OCI-LY1 (cell line): ENCODE data around the gene ABHD17B.

Source experiments
- H2AFZ ChIP-seq: fragments of 200-600 bp; sonication (generic), shearing (Covaris generic); 2 replicates; pipeline ENCODE4 v1.6.0; 2014; ENCODE audit warnings: antibody characterized with exemption, mild to moderate bottlenecking, low read length
- H3F3A ChIP-seq: fragments of 200-600 bp; sonication (generic), shearing (Covaris generic); 2 replicates; pipeline ENCODE4 v1.6.0; 2014; ENCODE audit warnings: mild to moderate bottlenecking, antibody characterized with exemption, low read length, moderate library complexity; ENCODE audit not compliant: insufficient read depth
- H3K27ac ChIP-seq: fragments of 200-600 bp; sonication (generic); 2 replicates; pipeline ENCODE4 v1.5.1; 2014; ENCODE audit warnings: low read length, mixed run types, mild to moderate bottlenecking, low read depth; ENCODE audit not compliant: poor library complexity, severe bottlenecking
- H3K27me3 ChIP-seq: fragments of 200-600 bp; sonication (generic); 2 replicates; pipeline ENCODE4 v1.6.0; 2014; ENCODE audit warnings: antibody characterized with exemption, mild to moderate bottlenecking, low read length, moderate library complexity; ENCODE audit not compliant: insufficient read depth
- H3K36me3 ChIP-seq: fragments of 200-600 bp; sonication (generic); 2 replicates; pipeline ENCODE4 v1.6.1; 2014; ENCODE audit warnings: mild to moderate bottlenecking, antibody characterized with exemption, low read length, moderate library complexity, mixed read lengths; ENCODE audit not compliant: insufficient read depth
- H3K4me1 ChIP-seq: fragments of 200-600 bp; sonication (generic); 2 replicates; pipeline ENCODE4 v1.5.1; 2014; ENCODE audit warnings: mild to moderate bottlenecking, low read length, moderate library complexity; ENCODE audit not compliant: insufficient read depth, severe bottlenecking
- H3K4me2 ChIP-seq: fragments of 200-600 bp; sonication (generic), shearing (Covaris generic); 2 replicates; pipeline ENCODE4 v1.6.1; 2014; ENCODE audit warnings: low read length
- H3K4me3 ChIP-seq: fragments of 200-600 bp; sonication (generic); 2 replicates; pipeline ENCODE4 v1.5.1; 2014; ENCODE audit warnings: low read length, low read depth, mild to moderate bottlenecking, mixed read lengths; ENCODE audit not compliant: poor library complexity, severe bottlenecking
- H3K79me2 ChIP-seq: fragments of 200-600 bp; shearing (Covaris generic); 2 replicates; pipeline ENCODE4 v1.6.1; 2016; ENCODE audit warnings: mixed run types, low read length, mixed read lengths; ENCODE audit not compliant: insufficient read depth
- H3K9ac ChIP-seq: fragments of 200-600 bp; sonication (generic), shearing (Covaris generic); 2 replicates; pipeline ENCODE4 v1.6.1; 2014; ENCODE audit warnings: mild to moderate bottlenecking, low read length, mixed read lengths
- H3K9me2 ChIP-seq: fragments of 200-600 bp; sonication (generic), shearing (Covaris generic); 2 replicates; pipeline ENCODE4 v1.6.1; 2014; ENCODE audit warnings: low read depth, mild to moderate bottlenecking, low read length, mixed read lengths
- H3K9me3 ChIP-seq: fragments of 200-600 bp; shearing (Covaris generic); 2 replicates; pipeline ENCODE4 v1.6.1; 2014; ENCODE audit warnings: low read length, mixed read lengths
- H4K20me1 ChIP-seq: fragments of 200-600 bp; sonication (generic), shearing (Covaris generic); 2 replicates; pipeline ENCODE4 v1.6.0; 2016; ENCODE audit warnings: mild to moderate bottlenecking, low read length; ENCODE audit not compliant: insufficient read depth
- CTCF ChIP-seq: fragments of 200-600 bp; sonication (generic), shearing (Covaris generic); IDR thresholded peaks from 2 replicates; pipeline ENCODE4 v1.5.1; 2017; ENCODE audit warnings: mild to moderate bottlenecking, antibody characterized with exemption, low read length, moderate library complexity, mixed read lengths
- EZH2 ChIP-seq: fragments of 200-600 bp; sonication (generic), shearing (Covaris generic); IDR thresholded peaks from 2 replicates; pipeline ENCODE4 v1.8.0; 2017; ENCODE audit warnings: borderline replicate concordance, mixed run types, mild to moderate bottlenecking, antibody characterized with exemption, low read length, moderate library complexity, mixed read lengths

ABHD17B gene

GRCh38 chr9:71918419-71918818 lies 7.4 kb upstream of the ABHD17B start:
- H3K36me3 ChIP-seq: peaks cover 6% of the 10 kb centered on the region; the same call in 1 of the 2 replicates
- no peaks in the 10 kb centered on the region for H3K27me3 ChIP-seq
- no peak overlapping the region for H3K4me3 ChIP-seq
- H3K27ac ChIP-seq: no peak overlapping the region
- no peaks in the 10 kb centered on the region for H3K9me2 ChIP-seq
- H4K20me1 ChIP-seq: no peaks in the 10 kb centered on the region
- peaks cover 17% of the 10 kb centered on the region for H3K4me1 ChIP-seq
- H2AFZ ChIP-seq: no peak overlapping the region
- no peaks in the 10 kb centered on the region for H3F3A ChIP-seq
- peaks cover 42% of the 10 kb centered on the region for H3K79me2 ChIP-seq
- TF ChIP-seq CTCF (no peak), EZH2 (no peak)
- H3K9ac ChIP-seq: no peak overlapping the region
- H3K9me3 ChIP-seq: no peaks in the 10 kb centered on the region
- no peak overlapping the region for H3K4me2 ChIP-seq

DNA sequence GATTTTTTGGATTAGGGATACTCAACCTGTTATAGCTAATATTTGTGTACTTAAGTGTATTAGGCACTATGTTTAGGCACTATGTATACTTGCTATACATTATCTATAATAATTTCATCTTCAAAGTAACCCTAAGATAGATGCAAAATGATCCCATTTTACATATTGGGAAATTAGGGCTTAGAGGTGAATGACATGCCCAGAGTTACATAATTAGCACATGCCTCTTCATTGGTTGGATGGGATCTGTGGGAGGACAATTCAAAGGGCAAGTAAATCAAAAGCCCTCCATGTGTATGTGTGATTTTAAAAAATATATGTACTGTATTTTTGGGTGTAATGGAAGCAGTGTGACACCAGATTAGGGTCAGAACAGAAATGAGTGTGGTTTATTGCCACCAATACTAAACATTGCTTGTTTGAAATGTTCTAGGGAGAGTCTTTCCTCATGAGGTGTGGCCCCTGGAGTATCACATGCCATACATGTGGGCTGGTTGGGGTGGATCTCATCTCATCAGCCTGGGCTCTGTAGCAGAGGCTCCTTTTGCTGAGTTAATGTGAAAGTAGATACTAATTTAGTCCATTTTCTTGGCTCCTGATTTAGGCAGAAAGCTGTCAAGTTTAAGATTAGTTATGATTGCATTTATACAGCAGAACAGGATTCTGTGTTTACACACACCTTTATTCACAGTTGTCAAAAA lies 6.0 kb upstream of the ABHD17B start:
- H3K9me2 ChIP-seq: no peaks in the 10 kb centered on the region
- no peak overlapping the region for H3K4me3 ChIP-seq
- no peaks in the 10 kb centered on the region; the same call in 1 of the 2 replicates for H3K36me3 ChIP-seq
- H3K79me2 ChIP-seq: peaks cover 56% of the 10 kb centered on the region
- no peak overlapping the region for H3K27ac ChIP-seq
- H2AFZ ChIP-seq: no peak overlapping the region
- no peaks in the 10 kb centered on the region for H3K9me3 ChIP-seq
- no peaks in the 10 kb centered on the region for H4K20me1 ChIP-seq
- H3K4me1 ChIP-seq: peaks cover 31% of the 10 kb centered on the region
- TF ChIP-seq CTCF: no peak
- H3K4me2 ChIP-seq: no peak overlapping the region
- H3F3A ChIP-seq: no peaks in the 10 kb centered on the region
- no peaks in the 10 kb centered on the region for H3K27me3 ChIP-seq
- no peak overlapping the region for H3K9ac ChIP-seq

DNA sequence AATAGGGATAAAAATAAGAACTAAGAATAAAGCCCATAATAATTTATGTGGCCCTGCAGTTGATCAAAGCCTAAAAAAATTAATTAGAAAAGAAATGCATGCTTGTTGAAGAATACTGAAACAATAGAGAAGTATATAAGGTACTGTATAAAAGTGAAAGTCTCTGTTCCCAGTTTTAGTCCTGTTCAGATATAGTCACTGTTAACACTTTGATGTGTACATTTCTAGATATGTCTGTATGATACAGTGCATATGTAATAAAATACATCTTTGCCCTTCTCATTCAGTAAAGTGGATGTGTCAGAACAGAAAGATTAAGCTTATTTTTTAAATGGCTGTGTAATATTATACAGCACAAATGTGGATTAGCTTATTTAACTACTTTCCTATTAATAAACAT lies 4.5 kb upstream of the ABHD17B start:
- H3K9me2 ChIP-seq: no peaks in the 10 kb centered on the region
- H3K4me3 ChIP-seq: no peak overlapping the region

More for the DNA sequence above, 4.5 kb upstream of the ABHD17B start:
- TF ChIP-seq EZH2 (no peak), CTCF (no peak)
- H3K79me2 ChIP-seq: peaks cover 60% of the 10 kb centered on the region
- no peak overlapping the region for H3K9ac ChIP-seq
- H2AFZ ChIP-seq: no peak overlapping the region
- no peaks in the 10 kb centered on the region; the same call in 1 of the 2 replicates for H3K36me3 ChIP-seq
- H3K27me3 ChIP-seq: no peaks in the 10 kb centered on the region
- peaks cover 24% of the 10 kb centered on the region for H3K4me1 ChIP-seq
- no peaks in the 10 kb centered on the region for H4K20me1 ChIP-seq
- H3F3A ChIP-seq: no peaks in the 10 kb centered on the region
- no peak overlapping the region for H3K27ac ChIP-seq
- H3K4me2 ChIP-seq: no peak overlapping the region
- H3K9me3 ChIP-seq: no peaks in the 10 kb centered on the region
